HPDE6-E6E7 (cell line): Measurements from ENCODE around the gene NOTCH1.
"Not testable (repeated sequence)": the region's sequence is repeated elsewhere in the genome, so short reads cannot be mapped to it uniquely, and the experiment has no call there.

Source experiments
- DNase-seq: peaks from one replicate; pipeline ENCODE4 v3.0.0; 2011; ENCODE audit warnings: missing footprints; ENCODE audit errors: extremely low spot score

NOTCH1 gene

DNA sequence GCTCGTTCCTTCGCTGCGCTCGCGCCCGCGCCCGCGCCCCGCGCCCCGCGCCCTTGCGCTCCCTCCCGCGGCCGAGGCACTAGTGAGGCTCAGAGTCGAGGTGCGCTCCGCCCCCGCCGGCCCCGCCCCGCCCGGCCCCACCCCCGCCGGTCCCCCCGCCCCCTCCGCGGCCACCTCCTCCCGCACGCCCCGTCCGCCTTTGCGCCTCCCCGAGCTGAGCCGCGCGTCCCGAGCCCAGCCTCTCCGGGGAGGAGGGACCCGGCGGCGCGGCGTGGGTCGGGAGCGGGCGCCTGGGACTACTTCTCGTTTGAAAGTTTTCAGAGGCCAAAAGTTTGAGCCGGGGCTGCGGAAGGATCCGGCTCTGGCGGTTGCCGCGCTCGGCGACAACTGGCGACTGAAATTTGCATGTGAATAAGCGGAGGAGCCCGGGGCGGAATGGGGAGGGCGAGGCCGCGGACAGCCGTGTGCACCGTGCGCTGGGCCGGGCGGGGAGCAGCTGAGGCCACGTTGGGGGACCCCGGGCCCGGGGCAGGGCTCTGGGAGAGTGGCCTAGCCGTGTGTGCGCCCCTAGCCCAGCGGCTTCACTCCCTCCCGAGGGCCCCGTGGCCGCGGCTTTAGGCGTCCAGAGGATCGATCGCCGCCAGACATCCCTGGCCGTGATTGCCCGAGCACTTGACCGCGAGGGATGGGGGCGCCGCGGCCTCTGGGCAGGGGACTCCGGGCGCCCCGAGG, at the start of gene NOTCH1:
NOTCH1 (minus strand) TSS at position 84 of the 732 bp plus-strand sequence. CDS start 262 bp downstream, outside the sequence.
- DNase-seq: peak; percentile 83

DNA sequence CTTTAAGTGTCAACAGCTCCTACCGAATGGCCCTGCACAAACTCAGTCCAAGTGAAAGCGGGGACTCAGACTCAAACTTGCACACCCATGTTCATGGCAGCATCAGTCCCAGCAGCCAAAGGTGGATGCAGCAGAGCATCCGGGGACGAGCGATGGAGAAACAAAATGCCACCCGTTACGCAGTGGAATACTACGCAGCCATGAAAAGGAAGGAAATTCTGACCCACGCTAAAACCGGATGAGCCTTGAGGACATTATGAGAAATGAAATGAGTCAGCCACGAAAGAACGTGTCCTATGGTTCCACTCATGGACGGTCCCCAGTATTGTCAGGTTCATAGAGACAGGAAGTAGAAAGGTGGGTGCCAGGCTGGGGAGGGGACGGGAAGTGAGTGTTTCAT, 48.6 kb upstream of the NOTCH1 start:
- DNase-seq: no peak

DNA sequence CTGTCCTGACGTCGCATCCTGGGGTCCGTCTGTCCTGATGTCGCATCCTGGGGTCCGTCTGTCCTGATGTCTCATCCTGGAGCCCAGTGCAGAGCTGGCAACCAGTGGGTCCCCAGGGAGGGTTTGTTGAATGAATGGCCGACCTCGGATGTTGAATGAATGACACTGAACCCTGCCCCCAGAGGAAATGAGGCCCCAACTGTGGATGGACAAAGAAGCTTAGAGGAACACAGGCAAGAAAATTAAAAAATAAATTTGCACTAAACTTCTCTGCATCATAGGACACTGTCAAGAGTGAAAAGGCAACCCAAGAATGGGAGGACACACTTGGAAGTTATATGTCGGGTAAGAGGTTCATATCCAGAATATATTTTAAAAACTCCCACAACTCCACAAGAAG, 47.7 kb upstream of the NOTCH1 start:
- no peak for DNase-seq

DNA sequence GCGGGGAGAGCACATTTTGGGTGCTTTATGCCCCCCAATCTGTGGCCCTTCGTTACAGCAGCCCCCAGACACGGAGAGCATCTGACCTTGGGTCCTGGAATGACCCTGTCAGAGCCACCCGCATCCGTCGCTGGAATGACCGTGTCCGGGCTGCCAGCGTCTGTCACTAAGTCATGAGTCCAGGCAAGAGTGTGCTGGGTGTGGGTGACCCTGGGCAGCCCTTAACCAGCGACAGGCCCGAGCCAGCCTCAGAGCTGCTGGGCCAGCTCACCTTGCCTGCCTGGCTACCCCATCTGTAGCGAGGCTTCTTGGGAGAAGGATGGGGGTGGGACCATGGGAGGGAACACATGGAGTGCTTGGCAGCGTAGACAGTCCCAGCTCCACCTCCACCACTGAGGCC, 46.8 kb upstream of the NOTCH1 start:
- no peak for DNase-seq

DNA sequence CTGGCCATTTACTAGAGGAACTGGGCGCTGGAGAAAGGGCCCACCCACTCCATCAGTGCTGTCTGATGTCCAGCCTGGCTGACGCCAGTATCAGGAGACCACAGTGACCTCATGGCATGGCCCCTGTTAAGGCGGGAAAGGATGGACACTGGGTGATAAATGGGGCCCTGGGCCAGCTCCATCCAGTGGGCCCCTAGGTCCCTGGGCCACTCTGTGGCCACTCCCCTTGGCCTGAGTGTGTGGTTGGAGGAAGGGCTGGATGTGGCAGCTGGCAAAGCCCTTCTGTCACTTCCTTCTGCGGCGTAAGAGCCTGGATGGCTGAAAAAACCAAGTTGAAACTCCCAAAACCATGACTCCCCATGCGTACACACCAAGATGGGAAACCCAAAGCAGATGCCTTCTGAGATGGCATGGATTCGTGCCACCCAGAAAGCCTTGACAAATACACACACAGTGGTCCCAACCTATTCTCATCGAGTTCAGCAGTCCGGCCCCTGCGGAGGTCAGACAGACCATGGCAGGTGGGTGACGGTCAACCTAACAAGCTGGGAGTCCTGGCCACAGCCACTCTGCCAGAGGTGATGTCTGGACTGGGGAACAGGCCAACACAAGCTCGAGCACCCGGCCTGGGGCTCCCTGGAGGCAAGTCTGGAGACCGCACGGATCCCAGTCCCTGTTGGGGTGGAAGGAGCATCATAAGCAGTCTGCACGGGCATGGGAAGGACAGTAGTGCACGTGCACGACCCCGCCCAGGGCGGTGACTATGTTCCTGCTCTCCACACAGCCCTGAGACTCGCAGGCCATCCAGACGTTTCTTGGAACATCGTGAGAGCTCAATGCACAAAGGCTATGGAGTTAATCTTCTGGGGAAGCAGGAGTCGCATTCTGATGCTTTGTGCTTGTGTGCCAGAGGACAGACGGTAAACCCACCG, 45.2 kb upstream of the NOTCH1 start:
- no peak for DNase-seq

DNA sequence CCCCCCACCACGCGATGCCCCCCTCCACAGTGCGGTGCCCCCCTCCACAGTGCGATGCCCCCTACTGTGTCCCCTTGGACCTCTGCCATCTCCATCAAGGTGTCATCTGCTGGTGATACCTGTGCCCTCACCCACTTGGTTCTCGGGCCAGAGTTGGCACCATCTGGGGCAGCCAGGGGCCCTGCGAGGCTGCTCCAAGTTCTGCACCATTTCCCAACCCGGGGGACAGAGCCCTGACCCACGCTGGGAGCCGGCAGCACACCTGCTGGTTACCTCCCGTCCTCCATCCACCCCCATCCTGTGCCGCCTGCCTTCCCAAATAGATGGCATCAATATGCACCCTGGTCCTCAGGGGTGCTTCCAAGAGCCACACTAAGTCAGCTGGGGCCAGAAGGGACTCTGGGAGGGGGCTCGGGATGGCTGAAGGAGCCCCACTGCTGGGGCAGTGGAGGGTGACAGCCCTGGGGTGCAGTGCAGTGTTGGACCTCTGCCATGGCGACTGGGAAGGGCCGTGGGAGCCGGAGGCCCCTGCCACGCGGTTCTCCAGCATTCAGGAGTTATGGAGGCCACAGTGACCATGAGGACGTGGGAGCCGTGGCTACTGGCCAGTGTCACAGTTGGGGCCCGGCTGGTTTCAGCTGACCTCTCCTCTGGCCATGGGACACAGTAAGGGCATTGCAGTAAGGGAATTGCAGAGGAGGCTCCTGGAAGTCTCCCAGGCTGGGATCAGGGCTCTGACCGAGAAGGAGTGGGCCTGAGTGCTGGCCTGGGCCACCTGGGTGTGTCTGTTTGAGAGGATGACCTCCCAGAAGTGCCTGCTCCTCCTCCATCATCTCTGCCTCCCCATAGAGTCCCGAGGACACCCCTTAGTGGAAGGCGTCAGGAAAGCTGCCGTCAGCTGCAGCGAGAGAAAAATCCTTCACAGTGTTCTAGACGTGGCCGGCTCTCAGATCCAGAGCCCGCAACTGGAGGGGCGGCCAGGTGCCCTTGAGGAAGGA, 44.2 kb upstream of the NOTCH1 start:
- no peak for DNase-seq

DNA sequence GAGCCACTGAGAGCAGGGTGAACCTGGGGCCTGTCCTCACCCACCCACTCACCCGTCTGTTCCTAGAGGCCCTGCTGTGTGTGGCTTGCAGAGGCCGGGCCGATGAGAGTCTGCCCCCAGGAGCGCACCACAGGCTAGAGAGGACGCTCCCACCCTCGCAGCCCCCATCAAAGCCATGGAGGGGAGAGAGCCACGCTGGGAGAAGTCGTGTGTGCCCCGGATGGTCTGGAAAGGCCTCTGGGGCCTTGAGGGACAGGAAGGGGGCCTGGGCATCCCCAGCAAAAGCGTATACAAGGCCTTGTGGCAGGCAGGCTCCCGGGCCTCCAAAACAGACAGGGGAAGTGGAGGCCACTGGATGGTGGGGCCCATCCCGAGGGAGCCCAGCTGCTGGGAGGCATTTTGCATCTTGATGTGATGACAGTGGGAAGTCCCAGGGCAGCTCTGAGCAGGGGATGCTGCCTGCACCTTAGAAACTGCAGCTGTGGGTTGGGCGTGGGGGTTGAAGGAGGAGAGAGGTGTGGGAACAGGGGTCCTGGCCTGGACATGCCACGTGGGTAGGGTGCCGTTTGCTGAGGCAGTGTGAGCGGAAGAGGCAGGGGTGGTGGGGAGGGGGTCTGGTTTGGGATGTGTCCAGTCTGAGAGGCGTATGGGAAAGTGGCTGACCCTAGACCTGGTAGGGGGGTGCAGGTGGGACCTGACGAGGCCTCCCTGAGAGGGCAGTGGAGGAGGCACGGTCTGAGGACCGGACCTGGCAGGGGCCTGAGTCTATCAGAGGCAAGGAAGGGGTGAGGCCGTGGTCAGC, 43.0 kb upstream of the NOTCH1 start:
- DNase-seq: no peak

DNA sequence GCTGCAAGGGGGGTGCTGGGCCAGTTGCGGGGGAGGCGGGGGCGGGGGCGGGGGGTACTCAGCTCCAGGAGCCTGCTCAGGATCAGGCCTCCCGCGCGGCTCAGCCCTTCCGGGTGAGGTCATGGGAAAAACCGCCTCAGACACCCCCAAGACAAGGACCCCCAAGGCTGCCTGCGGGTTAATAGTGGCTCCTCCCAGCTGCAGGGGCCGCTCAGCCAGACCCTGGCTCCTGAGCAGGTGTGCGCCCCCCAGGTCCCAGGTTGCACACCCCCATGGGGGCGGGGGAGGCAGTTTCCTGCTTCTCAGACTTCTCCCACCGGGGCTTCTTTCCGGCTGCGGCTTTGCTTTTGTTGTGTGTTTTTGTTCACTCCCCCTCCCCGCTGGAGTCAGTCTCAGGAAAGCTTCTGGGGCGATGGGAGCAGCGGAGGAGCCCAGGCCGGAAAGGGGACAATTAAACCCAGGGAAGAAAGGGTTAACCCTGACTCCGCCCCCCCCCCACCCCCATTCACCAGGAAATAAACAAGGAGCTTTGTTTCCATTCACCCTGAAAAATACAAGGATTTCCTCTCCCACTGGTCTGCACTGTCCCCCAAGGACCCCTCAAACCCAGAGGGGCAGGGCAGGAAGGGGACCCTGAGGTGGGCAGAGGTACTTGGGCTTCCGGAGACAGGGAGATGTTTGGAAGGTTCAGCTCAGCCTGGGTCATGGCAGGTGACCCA, 42.3 kb upstream of the NOTCH1 start:
- no peak for DNase-seq

DNA sequence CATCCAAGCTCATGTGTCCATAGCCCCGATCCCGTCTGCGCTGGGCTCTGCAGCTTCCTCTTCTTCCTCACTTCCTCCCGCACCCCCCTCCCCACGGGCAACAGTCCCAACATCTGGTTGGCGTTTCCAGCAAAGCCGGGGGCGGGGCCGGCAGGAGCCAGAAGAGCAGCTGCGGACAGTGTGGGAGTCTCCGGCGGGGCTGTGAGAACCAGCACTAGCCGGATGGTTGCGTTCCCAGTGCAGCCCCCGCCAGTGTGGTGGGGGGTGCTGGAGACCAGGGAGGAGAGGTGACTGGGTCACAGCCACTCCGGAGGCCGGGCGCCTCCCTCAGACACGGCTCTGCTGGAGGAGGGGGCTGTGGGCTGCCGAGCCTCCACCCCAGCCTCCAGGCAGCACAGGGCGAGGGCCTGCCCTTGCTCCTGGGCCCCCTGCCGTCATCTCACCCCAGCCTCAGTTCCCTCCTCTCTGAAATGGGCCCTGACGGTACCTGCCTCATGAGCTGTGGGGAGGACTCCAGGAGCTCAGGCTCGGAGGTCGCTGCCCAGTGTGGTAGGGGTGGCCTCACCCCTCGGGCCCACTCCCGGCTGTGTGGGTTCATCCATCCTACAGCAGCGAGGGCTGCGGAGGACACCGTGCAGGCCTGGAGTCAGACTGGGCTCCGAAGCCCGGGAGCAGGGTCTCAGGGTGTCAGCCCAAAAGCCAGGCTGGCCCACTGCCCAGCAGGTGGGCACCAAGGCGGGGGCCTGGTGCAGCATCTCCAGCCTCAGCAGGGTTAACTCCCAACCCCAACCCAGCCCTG, 41.5 kb upstream of the NOTCH1 start:
- no peak for DNase-seq

DNA sequence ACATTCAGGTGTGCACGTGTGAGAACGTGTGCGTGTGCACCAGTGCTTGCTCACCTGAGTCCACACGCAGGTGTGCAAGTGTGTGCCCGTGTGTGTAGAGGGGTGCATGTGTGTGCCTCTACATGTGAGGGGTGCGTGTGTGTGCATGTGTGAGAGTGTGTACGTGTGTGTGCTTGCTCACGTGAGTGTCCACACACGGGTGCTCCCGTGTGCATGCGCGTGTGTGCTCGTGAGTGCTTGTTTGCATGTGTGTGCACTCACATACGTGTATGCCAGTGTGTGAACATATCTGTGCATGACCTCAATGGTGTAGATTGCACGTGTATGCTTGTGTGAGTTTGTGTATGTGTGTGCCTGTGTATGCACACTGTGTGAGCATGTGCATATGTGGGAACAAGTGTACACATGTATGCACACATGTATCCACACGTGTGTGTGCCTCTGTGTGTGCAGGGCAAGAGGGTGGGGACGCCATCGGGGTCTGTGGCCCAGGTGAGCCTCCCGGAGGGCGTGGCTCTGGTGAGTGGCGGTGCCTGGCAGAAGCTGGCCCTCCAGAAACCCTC, 40.6 kb upstream of the NOTCH1 start:
- no peak for DNase-seq

DNA sequence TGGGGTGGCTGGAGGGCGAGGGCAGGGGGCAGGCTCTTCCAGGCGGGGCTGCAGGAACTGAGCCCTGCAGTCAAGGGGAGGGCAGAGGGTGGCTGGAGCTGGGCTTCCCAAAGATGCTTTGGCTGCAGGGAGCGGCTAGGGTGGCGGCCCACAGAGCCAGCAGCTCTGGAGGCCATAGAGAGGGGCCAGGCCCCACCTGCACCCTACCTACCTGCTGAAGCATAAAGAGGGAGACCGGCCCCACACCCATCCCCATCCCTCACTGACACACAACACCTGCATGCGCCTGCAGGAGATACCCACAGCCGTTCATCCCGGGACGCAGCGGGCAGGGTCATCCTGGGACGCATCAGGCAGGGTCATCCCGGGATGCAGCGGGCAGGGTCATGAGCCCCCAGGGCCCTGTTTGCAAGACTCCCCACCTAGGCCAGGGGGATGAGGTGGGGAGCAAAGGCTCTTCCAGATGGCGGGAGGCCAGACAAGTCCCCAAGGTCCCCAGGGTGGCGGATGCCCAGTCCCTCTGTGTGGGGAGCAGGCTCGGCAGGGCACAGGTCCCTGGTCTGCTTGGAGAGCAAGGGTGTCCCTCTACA, 39.8 kb upstream of the NOTCH1 start:
- DNase-seq: no peak

DNA sequence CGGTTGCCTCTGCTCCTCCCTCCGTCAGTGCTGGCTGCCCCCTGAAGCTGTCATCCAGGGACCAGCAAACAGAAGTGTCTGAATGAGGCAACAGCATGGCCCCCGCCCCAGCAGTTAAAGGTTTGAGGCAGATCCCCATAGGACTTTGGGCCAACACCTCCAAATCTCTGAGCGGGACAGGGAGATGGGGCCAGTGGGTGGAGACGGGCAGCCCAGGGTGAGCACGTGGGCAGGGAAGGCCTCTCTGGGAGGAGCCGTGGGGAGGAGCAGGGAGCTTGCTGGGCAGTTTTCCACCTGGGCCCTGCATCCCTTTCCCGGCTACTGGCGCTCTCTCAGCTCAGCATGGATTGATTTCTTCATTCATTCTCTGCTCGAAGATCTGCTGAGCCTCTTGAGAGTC, 39.1 kb upstream of the NOTCH1 start:
- no peak for DNase-seq

DNA sequence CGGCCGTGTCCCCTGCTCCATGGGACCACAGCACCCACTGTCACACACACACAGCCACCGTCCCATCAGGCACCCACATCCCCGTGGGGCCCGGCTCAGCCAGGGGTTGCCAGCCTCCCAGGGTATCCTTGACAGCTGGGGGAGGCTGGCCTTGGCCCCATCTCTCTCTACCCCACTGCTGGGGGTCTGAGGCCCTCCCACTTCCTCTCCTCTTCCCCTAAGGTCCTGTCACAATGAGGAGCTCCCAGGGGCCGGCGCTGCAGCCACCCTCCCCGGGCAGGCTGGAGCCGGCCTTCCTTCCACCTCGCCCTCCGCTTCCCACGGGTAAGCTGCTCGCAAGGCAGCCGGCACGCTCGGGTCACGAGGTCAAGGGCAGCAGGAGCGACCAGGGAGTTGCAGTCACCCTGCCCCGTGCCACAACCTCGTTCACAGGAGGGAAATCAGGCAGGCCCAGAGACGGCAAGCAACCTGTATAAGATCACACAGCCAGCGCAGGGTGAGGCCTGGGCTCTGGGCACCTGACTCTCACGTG, 38.6 kb upstream of the NOTCH1 start:
- no peak for DNase-seq

DNA sequence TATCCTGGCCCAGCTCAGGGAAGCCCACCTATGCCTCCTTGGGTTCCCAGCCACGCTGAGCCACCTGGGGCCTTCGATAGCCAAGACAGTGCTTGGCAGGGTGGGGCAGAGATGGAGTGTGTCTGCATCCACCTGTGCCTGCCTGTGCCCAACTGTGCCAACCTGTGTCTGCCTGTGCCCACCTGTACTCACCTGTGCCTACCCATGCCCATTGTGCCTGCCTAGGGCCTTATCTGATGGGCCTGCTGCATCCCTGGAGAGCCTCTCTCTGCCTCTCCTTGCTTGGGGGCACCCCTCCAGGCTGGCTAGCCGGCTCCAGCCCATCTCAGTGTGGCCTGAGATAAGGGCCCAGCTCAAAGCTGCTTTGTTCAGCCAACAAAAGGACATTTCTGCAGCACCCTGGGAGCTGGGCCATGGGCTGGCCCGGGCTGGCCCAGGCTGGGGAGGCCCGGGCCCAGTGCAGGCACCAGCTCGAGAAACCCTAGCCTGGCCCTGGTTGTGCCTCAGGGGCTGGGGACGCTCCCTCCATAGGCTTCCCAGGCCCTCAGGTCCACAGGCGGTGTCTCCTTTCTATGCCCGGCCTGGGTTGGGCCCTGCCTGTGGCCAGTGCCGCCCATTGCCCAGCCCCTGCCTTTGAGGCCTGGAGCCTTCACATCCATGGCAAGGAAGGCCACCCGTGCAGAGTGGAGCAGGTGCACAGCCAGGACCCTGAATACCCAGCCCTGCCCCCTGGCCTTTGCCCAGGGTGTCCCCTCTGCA, 37.3 kb upstream of the NOTCH1 start:
- DNase-seq: no peak

DNA sequence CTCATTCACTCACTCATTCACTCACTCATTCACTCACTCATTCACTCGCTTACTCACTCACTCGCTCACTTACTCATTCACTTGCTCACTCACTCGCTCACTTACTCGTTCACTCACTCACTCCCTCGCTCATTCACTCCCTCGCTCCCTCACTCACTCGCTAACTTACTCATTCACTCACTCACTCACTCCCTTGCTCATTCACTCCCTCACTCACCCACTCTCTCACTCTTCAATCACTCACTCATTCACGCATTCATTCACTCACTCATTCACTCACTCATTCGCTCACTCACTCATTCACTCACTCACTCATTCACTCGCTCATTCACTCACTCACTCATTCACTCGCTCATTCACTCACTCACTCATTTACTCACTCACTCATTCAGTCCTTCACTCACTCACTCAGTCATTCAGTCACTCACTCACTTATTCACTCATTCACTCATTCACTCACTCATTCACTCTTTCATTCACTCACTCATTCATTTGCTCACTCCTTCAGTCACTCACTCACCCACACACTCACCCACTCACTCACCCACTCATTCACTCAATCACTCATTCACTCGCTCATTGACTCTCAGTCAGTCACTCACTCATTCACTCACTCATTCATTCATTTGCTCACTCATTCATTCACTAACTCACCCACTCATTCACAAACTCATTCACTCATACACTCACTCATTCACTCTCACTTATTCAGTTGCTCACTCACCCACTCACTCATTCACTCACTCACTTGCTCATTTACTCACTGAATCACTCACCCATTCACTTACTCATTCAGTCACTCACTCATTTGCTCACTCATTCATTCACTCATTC, 36.0 kb upstream of the NOTCH1 start:
- no peak for DNase-seq

DNA sequence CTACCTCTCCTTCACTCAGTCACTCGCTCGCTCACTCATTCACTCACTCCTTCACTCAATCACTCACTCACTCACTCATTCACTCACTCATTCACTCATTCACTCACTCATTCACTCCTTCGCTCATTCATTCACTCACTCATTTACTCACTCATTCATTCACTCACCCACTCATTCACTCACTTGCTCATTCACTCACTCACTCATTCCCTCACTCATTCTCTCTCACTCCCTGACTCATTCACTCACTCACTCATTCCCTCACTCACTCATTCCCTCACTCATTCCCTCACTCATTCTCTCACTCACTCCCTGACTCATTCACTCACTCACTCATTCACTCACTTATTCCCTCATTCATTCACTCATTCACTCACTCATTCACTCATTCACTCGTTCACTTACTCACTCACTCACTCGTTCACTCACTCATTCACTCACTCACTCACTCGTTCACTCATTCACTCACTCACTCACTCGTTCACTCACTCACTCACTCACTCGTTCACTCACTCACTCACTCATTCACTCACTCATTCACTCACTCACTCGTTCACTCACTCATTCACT, 33.9 kb upstream of the NOTCH1 start:
- not testable (repeated sequence) for DNase-seq
